OCI-LY7 (cell line): ENCODE measurements around the gene MAS1.

ENCODE experiments used
- EZH2phosphoT487 ChIP-seq: fragments of 200-600 bp; sonication (generic); IDR thresholded peaks from 2 replicates; pipeline ENCODE4 v1.6.1; 2018; ENCODE audit warnings: low read depth, borderline replicate concordance, mild to moderate bottlenecking, mixed run types, antibody characterized with exemption, low read length, moderate library complexity, mixed read lengths
- TF ChIP-seq, protein P1 (sequence below): fragments of 200-600 bp; sonication (generic); conservative IDR thresholded peaks from 2 replicates; pipeline ENCODE4 v1.5.1; 2014; ENCODE audit warnings: mild to moderate bottlenecking, antibody characterized with exemption, low read length, moderate library complexity, mixed read lengths

DNA sequence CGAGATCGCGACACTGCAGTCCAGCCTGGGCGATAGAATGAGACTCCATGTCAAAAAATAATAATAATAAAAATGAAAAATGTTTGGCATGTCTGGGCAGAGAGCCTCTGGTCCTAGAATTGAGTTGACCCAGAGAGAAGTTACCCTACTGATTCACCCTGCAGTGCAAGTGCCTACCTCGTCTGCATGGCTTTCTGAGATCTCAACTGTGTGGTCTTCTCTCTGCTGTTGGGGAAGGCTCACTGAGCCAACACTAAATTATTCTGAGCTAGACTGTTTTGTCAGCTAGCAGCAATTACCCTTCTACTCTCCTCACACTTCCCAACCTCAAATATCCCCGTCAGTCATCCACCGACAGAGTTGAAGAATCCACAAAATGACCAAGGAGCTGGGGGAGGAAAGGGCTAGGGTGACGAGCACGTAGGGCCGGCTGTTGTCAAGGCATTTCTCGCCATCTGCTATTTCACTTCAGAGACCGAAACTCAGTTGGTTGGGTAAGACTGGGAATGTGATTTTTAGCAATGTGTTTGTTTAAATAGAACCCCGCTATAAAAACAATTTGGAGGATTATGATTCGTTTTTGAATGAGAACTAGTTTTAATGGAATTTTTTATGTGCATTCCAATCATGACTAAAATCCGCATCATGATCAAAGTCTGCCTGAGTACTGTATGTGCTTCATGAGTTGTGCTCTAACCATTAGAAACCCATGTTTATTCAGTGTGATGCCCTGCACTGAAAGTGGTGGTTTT is 9.4 kb downstream of the MAS1 start:
- TF ChIP-seq, protein P1, sequence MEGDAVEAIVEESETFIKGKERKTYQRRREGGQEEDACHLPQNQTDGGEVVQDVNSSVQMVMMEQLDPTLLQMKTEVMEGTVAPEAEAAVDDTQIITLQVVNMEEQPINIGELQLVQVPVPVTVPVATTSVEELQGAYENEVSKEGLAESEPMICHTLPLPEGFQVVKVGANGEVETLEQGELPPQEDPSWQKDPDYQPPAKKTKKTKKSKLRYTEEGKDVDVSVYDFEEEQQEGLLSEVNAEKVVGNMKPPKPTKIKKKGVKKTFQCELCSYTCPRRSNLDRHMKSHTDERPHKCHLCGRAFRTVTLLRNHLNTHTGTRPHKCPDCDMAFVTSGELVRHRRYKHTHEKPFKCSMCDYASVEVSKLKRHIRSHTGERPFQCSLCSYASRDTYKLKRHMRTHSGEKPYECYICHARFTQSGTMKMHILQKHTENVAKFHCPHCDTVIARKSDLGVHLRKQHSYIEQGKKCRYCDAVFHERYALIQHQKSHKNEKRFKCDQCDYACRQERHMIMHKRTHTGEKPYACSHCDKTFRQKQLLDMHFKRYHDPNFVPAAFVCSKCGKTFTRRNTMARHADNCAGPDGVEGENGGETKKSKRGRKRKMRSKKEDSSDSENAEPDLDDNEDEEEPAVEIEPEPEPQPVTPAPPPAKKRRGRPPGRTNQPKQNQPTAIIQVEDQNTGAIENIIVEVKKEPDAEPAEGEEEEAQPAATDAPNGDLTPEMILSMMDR: no peak
- no peak for TF ChIP-seq EZH2phosphoT487
